SU-DHL-6 (cell line): ENCODE results near the gene ZNF519.

ENCODE experiments used
- H2AFZ ChIP-seq: fragments of 200-600 bp; sonication (generic); 2 replicates; pipeline ENCODE4 v1.6.1; 2014; ENCODE audit warnings: low read depth, mild to moderate bottlenecking, moderate library complexity, mixed read lengths, antibody characterized with exemption, low read length; ENCODE audit not compliant: severe bottlenecking
- H3F3A ChIP-seq: fragments of 200-600 bp; shearing (Covaris generic); 2 replicates; pipeline ENCODE4 v1.6.0; 2016; ENCODE audit warnings: antibody characterized with exemption, mild to moderate bottlenecking; ENCODE audit not compliant: insufficient read depth
- H3K27ac ChIP-seq: fragments of 200-600 bp; sonication (generic); 2 replicates; pipeline ENCODE4 v1.5.1; 2016; ENCODE audit warnings: low read depth, mild to moderate bottlenecking, low read length, moderate library complexity, mixed read lengths
- H3K27me3 ChIP-seq: fragments of 200-600 bp; sonication (generic), shearing (Covaris generic); 2 replicates; pipeline ENCODE4 v1.6.0; 2014; ENCODE audit warnings: mild to moderate bottlenecking, low read length
- H3K36me3 ChIP-seq: fragments of 200-600 bp; sonication (generic); 2 replicates; pipeline ENCODE4 v1.6.1; 2014; ENCODE audit warnings: mild to moderate bottlenecking, low read length, mixed read lengths
- H3K4me2 ChIP-seq: fragments of 300-600, 200-600 bp; shearing (Covaris generic), sonication (generic); 2 replicates; pipeline ENCODE4 v1.6.0; 2014; ENCODE audit warnings: low read length, low read depth, mild to moderate bottlenecking; ENCODE audit not compliant: poor library complexity, severe bottlenecking
- H3K4me3 ChIP-seq: fragments of 200-600 bp; sonication (generic); 2 replicates; pipeline ENCODE4 v1.5.1; 2014; ENCODE audit warnings: antibody characterized with exemption, low read length, mild to moderate bottlenecking, mixed read lengths; ENCODE audit not compliant: insufficient read depth, poor library complexity, severe bottlenecking
- H3K79me2 ChIP-seq: fragments of 200-600 bp; sonication (generic); 2 replicates; pipeline ENCODE4 v1.6.1; 2014; ENCODE audit warnings: mild to moderate bottlenecking, low read length, moderate library complexity; ENCODE audit not compliant: insufficient read depth
- H3K9ac ChIP-seq: fragments of 200-600 bp; sonication (generic); 2 replicates; pipeline ENCODE4 v1.7.0; 2014; ENCODE audit warnings: mild to moderate bottlenecking, low read length
- H3K9me2 ChIP-seq: fragments of 200-600 bp; sonication (generic); replicated peaks from 2 replicates; pipeline ENCODE4 v1.6.1; 2014; ENCODE audit warnings: low read length; ENCODE audit not compliant: insufficient read depth
- H3K9me3 ChIP-seq: fragments of 200-600 bp; sonication (generic); 2 replicates; pipeline ENCODE4 v1.6.1; 2014; ENCODE audit warnings: low read length, mixed read lengths; ENCODE audit not compliant: insufficient read depth
- H4K20me1 ChIP-seq: fragments of 200-600 bp; sonication (generic); 2 replicates; pipeline ENCODE4 v1.6.1; 2014; ENCODE audit warnings: low read depth, mild to moderate bottlenecking, antibody characterized with exemption, low read length, moderate library complexity, mixed read lengths
- EZH2phosphoT487 ChIP-seq: fragments of 200-600 bp; sonication (generic), shearing (Covaris generic); conservative IDR thresholded peaks from 2 replicates; pipeline ENCODE4 v1.6.1; 2018; ENCODE audit warnings: mild to moderate bottlenecking, antibody characterized with exemption, low read length, moderate library complexity, mixed read lengths
- TF ChIP-seq, protein P1 (sequence below): fragments of 200-600 bp; sonication (generic); IDR thresholded peaks from one replicate; pipeline ENCODE4 v1.5.1; 2017; ENCODE audit warnings: antibody characterized with exemption, mild to moderate bottlenecking, low read length, moderate library complexity; ENCODE audit not compliant: insufficient read depth, poor library complexity, severe bottlenecking

ZNF519 gene

DNA sequence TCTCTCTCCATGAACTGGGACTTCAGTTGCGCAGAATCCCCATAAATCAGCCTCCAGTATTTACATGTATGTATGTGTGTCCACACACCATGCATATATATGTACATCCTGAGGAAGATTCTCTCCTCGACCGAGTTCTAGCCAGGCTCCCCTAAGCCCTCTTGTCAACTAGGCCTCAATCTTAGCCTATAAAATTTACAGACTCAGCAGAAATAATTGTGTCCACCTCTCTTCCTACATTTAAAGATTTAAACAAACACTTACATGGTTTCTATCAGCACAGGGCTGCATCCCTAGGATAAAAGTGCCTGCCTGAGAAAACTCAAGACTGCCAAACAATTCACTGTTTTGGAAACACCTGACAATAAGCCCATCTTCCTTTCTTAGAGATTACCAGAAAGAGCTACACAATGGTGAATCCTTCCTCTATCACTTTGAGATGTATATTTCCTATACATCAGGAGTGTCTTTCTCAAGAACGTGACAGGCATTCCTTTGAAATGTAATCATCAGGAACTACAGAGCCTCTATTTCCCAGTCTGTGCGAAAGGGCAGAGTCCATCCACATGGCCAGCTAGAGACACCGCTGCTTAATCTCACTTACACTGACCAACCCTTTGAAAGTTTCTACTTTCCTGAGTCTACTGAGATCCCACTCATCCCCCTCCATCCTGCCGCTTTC lies 39.5 kb downstream of the ZNF519 start:
- Histone ChIP-seq H3K27ac (no peak overlapping the region), H3K9ac (no peak overlapping the region), H3K4me3 (no peak overlapping the region), H3K36me3 (no peaks in the 10 kb centered on the region), H2AFZ (no peak overlapping the region), H3K79me2 (no peaks in the 10 kb centered on the region), H3K9me2 (no peaks in the 10 kb centered on the region), H4K20me1 (no peaks in the 10 kb centered on the region), H3K9me3 (no peaks in the 10 kb centered on the region), H3K27me3 (no peaks in the 10 kb centered on the region), H3F3A (no peaks in the 10 kb centered on the region), H3K4me2 (no peak overlapping the region)
- TF ChIP-seq EZH2phosphoT487: no peak
- TF ChIP-seq, protein P1, sequence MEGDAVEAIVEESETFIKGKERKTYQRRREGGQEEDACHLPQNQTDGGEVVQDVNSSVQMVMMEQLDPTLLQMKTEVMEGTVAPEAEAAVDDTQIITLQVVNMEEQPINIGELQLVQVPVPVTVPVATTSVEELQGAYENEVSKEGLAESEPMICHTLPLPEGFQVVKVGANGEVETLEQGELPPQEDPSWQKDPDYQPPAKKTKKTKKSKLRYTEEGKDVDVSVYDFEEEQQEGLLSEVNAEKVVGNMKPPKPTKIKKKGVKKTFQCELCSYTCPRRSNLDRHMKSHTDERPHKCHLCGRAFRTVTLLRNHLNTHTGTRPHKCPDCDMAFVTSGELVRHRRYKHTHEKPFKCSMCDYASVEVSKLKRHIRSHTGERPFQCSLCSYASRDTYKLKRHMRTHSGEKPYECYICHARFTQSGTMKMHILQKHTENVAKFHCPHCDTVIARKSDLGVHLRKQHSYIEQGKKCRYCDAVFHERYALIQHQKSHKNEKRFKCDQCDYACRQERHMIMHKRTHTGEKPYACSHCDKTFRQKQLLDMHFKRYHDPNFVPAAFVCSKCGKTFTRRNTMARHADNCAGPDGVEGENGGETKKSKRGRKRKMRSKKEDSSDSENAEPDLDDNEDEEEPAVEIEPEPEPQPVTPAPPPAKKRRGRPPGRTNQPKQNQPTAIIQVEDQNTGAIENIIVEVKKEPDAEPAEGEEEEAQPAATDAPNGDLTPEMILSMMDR: no peak

GRCh38 chr18:14089781-14090180 lies 42.5 kb downstream of the ZNF519 start:
- no peaks in the 10 kb centered on the region for H3K27me3 ChIP-seq
- no peak overlapping the region for H3K9ac ChIP-seq
- no peaks in the 10 kb centered on the region for H3F3A ChIP-seq
- no peak overlapping the region for H2AFZ ChIP-seq
- H3K4me2 ChIP-seq: no peak overlapping the region
- H3K27ac ChIP-seq: no peak overlapping the region
- TF ChIP-seq, protein P1: no peak
- no peak for TF ChIP-seq EZH2phosphoT487
- H3K36me3 ChIP-seq: no peaks in the 10 kb centered on the region
- H3K9me3 ChIP-seq: no peaks in the 10 kb centered on the region
- H4K20me1 ChIP-seq: no peaks in the 10 kb centered on the region
- no peaks in the 10 kb centered on the region for H3K79me2 ChIP-seq
- no peaks in the 10 kb centered on the region for H3K9me2 ChIP-seq
- H3K4me3 ChIP-seq: no peak overlapping the region

DNA sequence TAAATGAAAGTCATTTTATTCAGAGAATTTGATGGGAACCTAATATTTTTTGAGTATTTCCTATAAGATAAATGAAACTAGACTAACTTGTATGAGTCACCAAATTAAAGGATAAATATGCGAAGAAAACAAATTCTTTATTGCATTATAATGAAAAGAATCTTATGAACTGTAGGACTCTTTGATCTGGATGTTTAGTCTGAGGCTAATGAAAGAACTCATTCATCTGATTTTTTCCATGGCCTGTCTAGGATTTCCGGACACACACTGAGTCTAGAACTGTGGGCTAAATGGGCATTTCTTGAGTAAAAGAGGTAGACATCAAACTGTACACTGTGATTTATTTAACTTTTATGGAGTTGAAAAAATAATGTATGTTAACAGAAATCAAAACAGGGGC lies 43.0 kb downstream of the ZNF519 start:
- H3K4me3 ChIP-seq: no peak overlapping the region
- TF ChIP-seq EZH2phosphoT487: no peak
- TF ChIP-seq, protein P1: no peak
- no peaks in the 10 kb centered on the region for H4K20me1 ChIP-seq
- no peak overlapping the region for H3K9ac ChIP-seq
- H3K27me3 ChIP-seq: no peaks in the 10 kb centered on the region
- H3K9me3 ChIP-seq: no peaks in the 10 kb centered on the region
- H3F3A ChIP-seq: no peaks in the 10 kb centered on the region
- H3K36me3 ChIP-seq: no peaks in the 10 kb centered on the region
- no peaks in the 10 kb centered on the region for H3K79me2 ChIP-seq
- no peak overlapping the region for H3K27ac ChIP-seq
- H3K9me2 ChIP-seq: no peaks in the 10 kb centered on the region
- no peak overlapping the region for H3K4me2 ChIP-seq
- no peak overlapping the region for H2AFZ ChIP-seq
